ENCODE results near the gene NPTX2.

NPTX2 gene

DNA sequence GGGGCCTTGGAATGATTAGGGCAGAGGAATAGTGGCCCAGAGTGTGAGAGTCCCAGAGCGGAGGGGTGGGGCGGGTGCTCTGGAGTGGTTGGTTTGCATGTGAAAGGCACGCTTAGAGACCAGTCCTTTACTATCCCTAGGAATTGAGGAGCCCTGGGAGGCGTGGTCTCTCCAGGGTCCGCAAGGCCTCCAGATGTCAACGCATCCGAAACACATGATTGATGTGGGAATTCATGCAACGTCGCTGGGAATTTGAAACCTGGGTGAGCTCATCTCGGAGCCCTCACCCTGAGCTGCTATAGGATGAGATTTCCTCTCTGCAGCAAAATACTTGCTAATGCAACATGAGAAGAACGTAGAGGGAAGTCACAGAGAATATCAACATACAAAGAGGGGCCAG is 51.2 kb downstream of the NPTX2 start:
- no peak overlapping the region for H3K4me2 ChIP-seq (ENCODE audit: low read depth, low read length)
- no peaks in the 10 kb centered on the region for H3K9me3 ChIP-seq (replicated peaks; ENCODE audit: insufficient read depth, low read length)
- H3K4me3 ChIP-seq (ENCODE audit: low read length): no peak overlapping the region
- H3K36me3 ChIP-seq (replicated peaks; ENCODE audit: insufficient read depth, low read length): no peaks in the 10 kb centered on the region
- no peaks in the 10 kb centered on the region for H3K4me1 ChIP-seq (ENCODE audit: low read length)
- H3F3A ChIP-seq (ENCODE audit: insufficient read depth, low read length): no peaks in the 10 kb centered on the region
- H3K79me2 ChIP-seq (ENCODE audit: low read length): no peaks in the 10 kb centered on the region
- no peak overlapping the region for H2AFZ ChIP-seq (ENCODE audit: low read length)
- DNase-seq: no peak
- H4K20me1 ChIP-seq (ENCODE audit: insufficient read depth, low read length): no peaks in the 10 kb centered on the region
- H3K27ac ChIP-seq (ENCODE audit: low read length): no peak overlapping the region
- no peak overlapping the region for H3K9ac ChIP-seq (ENCODE audit: low read length)
- H3K9me2 ChIP-seq (replicated peaks; ENCODE audit: insufficient read depth, low read length): no peaks in the 10 kb centered on the region
- TF ChIP-seq EZH2 (optimal IDR thresholded peaks at IDR 0.05; ENCODE audit: low read depth, low read length) (no peak), EZH2phosphoT487 (IDR thresholded peaks at IDR 0.05; ENCODE audit: low read length) (no peak), CTCF (IDR thresholded peaks at IDR 0.05; ENCODE audit: low read length) (no peak)
- H3K27me3 ChIP-seq (replicated peaks; ENCODE audit: insufficient read depth, low read length): no peaks in the 10 kb centered on the region

- no peak overlapping the region for H3K27ac ChIP-seq (ENCODE audit: low read length)
- DNase-seq: no peak
- no peaks in the 10 kb centered on the region for H3F3A ChIP-seq (ENCODE audit: insufficient read depth, low read length)
- H2AFZ ChIP-seq (ENCODE audit: low read length): no peak overlapping the region
- H3K9me3 ChIP-seq (replicated peaks; ENCODE audit: insufficient read depth, low read length): no peaks in the 10 kb centered on the region
- H3K4me3 ChIP-seq (ENCODE audit: low read length): no peak overlapping the region
- no peak overlapping the region for H3K4me2 ChIP-seq (ENCODE audit: low read depth, low read length)
- no peaks in the 10 kb centered on the region for H3K79me2 ChIP-seq (ENCODE audit: low read length)
- H3K4me1 ChIP-seq (ENCODE audit: low read length): no peaks in the 10 kb centered on the region
- no peaks in the 10 kb centered on the region for H3K36me3 ChIP-seq (replicated peaks; ENCODE audit: insufficient read depth, low read length)
- no peaks in the 10 kb centered on the region for H3K27me3 ChIP-seq (replicated peaks; ENCODE audit: insufficient read depth, low read length)
- H4K20me1 ChIP-seq (ENCODE audit: insufficient read depth, low read length): no peaks in the 10 kb centered on the region
- H3K9me2 ChIP-seq (replicated peaks; ENCODE audit: insufficient read depth, low read length): no peaks in the 10 kb centered on the region
- TF ChIP-seq EZH2phosphoT487 (IDR thresholded peaks at IDR 0.05; ENCODE audit: low read length) (no peak), CTCF (IDR thresholded peaks at IDR 0.05; ENCODE audit: low read length) (no peak), EZH2 (optimal IDR thresholded peaks at IDR 0.05; ENCODE audit: low read depth, low read length) (no peak)
- no peak overlapping the region for H3K9ac ChIP-seq (ENCODE audit: low read length)
Measured at GRCh38 chr7:98669329-98670000, 52.4 kb downstream of the NPTX2 start.

- Histone ChIP-seq H2AFZ (ENCODE audit: low read length) (no peak overlapping the region), H3K27ac (ENCODE audit: low read length) (no peak overlapping the region), H3K9me3 (replicated peaks; ENCODE audit: insufficient read depth, low read length) (no peaks in the 10 kb centered on the region), H3K36me3 (replicated peaks; ENCODE audit: insufficient read depth, low read length) (no peaks in the 10 kb centered on the region), H3K4me1 (ENCODE audit: low read length) (no peaks in the 10 kb centered on the region), H3K9me2 (replicated peaks; ENCODE audit: insufficient read depth, low read length) (no peaks in the 10 kb centered on the region), H3K4me3 (ENCODE audit: low read length) (no peak overlapping the region), H3K27me3 (replicated peaks; ENCODE audit: insufficient read depth, low read length) (no peaks in the 10 kb centered on the region), H4K20me1 (ENCODE audit: insufficient read depth, low read length) (no peaks in the 10 kb centered on the region), H3K79me2 (ENCODE audit: low read length) (no peaks in the 10 kb centered on the region), H3F3A (ENCODE audit: insufficient read depth, low read length) (no peaks in the 10 kb centered on the region), H3K4me2 (ENCODE audit: low read depth, low read length) (no peak overlapping the region), H3K9ac (ENCODE audit: low read length) (no peak overlapping the region)
- no peak for TF ChIP-seq CTCF (IDR thresholded peaks at IDR 0.05; ENCODE audit: low read length)
- no peak for TF ChIP-seq EZH2 (optimal IDR thresholded peaks at IDR 0.05; ENCODE audit: low read depth, low read length)
- no peak for TF ChIP-seq EZH2phosphoT487 (IDR thresholded peaks at IDR 0.05; ENCODE audit: low read length)
- no peak for DNase-seq
Measured at GRCh38 chr7:98670186-98670585, 53.1 kb downstream of the NPTX2 start.
